GM21529 (cell line): ENCODE results near the gene RTL9.
A peak's percentile ranks its signal among the peaks of the same experiment; 100 is the strongest.

Source experiments
- ATAC-seq: cut with Tn5 transposase; IDR thresholded peaks from one replicate; pipeline ENCODE4 v1.9.1; 2021; ENCODE audit not compliant: unreplicated experiment

RTL9 gene

DNA sequence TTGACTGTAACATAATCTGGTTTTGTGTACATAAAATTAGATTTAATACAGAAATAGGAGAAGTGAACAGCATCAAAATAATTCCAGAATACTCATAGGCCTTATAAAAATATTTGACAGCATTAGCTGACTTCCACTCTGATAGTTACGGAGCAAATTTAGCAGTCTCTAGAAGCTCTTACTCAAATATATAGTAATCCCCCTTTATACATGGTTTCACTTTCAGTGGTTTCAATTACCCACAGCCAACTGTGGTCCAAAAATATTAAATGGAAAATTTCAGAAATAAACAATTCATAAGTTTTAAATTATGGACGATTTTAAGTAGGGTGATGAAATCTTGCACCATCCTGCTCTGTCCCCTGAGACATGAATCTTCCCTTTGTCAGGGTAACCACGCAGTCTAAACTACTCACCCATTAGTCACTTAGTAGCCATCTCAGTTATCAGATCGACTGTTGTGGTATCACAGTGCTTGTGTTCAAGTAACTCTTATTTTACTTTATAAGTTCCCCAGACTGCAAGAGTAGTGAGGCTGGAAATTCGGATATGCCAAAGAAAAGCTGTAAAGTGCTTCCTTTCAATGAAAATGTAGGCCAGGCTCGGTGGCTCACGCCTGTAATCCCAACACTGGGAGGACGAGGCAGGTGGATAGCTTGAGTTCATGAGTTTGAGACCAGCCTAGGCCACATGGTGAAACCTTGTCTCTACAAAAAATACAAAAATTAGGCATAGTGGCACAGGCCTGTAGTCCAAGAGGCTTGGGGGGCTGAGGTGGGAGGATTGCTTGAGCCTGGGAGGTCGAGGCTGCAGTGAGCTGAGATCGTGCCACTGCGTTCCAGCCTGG lies 17.2 kb upstream of the RTL9 start:
- ATAC-seq = peak; percentile 93

GRCh38 chrX:110346681-110347080 lies 12.0 kb upstream of the RTL9 start:
- ATAC-seq = no peak

DNA sequence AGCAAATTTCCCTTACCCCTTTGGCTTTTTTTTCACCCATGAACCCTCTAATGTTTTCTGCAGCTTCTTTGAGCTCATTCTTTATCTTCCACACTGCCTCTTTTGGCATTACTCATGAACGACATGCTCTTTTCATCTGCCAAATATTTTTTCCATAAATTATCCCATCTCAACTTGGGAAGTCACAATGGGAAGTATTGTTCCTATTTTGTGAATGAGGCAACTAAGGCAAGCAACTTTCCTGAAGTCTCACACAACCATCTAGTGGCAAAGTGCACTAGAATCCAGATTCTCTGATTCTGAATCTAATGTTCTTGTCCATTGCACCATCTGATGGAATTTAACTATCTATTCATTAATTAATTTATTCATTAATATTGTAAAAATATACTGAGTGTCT lies 625 bp downstream of the RTL9 start:
- ATAC-seq = no peak

DNA sequence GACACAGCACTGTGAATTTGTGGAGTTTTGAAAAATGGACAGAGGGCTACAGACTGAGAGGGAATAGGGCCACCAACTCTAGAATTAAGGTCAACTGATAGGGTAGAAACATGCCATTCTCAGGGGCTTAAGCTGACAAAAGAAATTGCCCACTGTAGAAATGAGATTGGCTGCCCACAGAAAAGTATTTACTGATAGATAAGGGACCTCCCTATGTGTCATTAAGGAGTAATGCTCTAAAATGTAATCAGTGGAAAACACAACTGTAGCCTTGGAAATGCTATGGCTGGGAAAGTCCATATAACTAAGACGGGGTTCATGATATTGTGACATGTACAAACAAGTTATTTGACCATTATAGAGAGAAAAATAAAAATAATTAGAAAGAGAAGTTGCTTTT lies 4.6 kb downstream of the RTL9 start:
- no peak for ATAC-seq

- no peak for ATAC-seq
Measured at GRCh38 chrX:110373310-110373709, 14.7 kb downstream of the RTL9 start.

GRCh38 chrX:110374559-110374958 lies 15.9 kb downstream of the RTL9 start:
- ATAC-seq = no peak

GRCh38 chrX:110381216-110381615 lies 22.6 kb downstream of the RTL9 start:
- ATAC-seq = no peak

DNA sequence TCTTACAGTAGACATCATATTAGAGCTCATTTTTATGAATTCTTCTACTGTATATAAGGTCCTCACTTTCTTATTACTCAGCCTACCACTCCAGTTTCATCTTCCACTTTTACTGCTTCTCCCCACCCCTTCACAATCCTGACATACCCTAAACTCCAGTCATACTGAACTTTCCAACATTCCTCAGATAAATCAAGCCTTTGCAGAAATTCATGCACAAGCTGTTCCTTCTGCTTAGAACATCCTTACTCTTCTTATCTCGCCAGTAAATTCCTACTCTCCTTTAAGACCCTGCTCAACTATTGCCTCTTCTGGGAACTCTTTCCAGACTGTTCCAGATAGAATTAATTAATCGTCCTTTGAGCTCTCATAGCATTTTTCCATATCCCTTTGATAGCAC lies 24.8 kb downstream of the RTL9 start:
- no peak for ATAC-seq

DNA sequence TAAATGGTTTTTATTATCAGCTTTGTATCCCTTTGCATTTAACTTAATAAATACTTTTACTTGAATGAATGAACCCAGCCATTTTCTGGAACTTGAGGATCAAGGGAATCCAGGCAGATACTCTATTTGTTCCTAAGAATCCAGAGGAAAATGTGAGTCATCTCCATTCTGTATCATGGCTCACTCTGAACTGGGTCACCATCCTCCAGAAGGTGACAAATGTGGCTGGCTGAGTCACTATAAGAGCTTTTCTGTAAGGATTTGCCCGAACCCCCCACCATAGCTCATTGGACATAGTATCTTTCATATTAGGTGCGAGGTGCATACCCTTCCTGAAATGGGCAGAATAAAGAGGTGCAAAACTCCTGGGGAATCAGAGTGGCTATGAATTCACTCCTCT lies 25.8 kb downstream of the RTL9 start:
- no peak for ATAC-seq

GRCh38 chrX:110389570-110389969 lies 30.9 kb downstream of the RTL9 start:
- no peak for ATAC-seq

DNA sequence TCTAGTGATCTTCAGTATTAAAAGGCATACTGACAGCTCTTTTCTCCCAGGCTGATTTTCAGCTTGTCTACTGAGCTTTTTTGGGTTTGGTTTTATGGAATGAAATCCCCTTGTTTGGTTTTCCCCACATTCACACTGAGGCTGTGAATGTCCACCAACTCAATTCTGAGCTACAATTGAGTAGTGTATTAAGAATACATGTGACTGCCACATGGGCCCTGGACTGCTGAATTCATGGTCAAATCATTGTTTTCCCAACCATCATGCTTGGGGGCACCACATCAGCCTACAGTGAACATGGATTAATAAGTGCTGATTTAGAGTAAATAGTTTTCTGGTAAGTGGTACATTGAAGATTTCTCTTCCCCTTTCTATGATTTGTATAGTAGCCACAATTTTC lies 32.4 kb downstream of the RTL9 start:
- no peak for ATAC-seq

DNA sequence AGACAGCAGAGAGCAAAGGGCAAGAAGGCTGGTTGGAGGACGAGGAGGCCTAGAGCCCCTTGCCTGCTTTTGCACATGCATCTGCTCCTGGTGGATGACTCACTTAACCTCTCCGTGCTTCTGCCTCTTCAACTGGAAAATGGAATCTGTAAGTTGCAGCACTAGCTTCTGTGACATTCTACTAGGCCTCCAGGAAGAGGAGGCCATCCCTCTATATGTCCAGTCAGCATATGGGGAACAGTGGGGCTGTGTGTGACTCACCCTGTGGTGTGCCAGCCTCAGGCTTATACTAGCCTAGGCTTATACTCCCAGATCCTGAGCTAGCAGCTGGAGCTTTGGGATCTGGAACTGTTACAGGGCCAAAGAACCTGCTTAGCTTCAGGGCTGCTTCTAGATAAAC lies 36.0 kb downstream of the RTL9 start:
- ATAC-seq = no peak

- ATAC-seq = no peak
Measured at GRCh38 chrX:110395877-110396276, 37.2 kb downstream of the RTL9 start.

DNA sequence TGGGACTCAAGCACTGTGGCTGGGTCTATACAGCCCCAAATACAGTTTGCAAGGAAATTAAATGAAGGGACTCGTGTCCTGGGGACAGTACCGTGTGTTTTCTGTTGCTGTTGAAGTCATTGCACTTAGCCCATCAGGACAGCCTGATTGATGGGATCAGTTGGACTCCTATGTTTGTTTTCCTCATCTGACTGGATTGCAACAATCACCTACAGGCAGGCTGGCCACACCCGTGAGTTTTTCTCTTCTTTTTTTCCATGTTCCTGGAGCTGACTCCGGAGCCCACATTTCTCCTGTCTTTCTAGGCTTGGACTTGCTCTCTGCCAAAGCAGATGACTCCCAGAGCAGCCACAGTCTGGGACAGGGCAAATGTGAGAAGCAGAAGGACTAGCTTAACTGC lies 38.1 kb downstream of the RTL9 start:
- ATAC-seq = no peak

DNA sequence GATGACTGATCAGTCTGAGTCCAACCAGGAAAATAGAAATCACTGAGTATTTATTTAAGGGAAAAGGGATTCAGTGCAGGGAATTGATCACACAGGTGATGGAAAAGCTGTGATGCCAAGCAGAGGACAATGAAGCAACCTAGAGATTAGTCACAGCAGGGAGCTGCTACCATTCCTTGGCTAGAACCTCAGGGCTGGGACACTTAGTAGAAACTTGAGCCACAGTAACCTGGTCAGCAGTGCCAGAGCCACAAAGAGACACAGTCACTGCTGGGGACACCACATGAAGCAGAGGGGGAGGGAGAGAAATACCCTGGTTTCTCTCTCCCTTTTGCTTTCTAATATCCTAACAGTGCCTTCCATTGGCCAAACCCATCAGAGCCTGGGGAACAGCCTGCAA lies 38.7 kb downstream of the RTL9 start:
- ATAC-seq = no peak

DNA sequence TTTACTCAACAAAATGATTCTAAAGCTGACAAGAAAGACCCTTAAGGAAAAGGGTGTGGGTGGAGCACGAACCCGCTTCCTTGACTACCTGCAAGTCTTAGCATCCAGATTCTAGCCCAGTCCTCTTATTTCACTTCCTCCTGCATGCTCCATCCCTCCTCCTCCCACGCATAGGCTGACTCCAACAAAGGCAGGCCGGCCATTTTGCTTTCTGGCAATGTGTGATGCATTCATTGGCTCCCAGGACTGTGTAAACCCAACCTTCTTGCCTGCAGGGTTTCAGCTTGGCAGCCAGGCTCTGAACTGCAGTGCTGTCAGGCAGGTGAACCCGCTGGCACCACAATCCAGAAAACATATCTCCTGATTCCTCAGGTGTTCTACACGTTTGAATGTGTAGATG lies 39.3 kb downstream of the RTL9 start:
- ATAC-seq = no peak

DNA sequence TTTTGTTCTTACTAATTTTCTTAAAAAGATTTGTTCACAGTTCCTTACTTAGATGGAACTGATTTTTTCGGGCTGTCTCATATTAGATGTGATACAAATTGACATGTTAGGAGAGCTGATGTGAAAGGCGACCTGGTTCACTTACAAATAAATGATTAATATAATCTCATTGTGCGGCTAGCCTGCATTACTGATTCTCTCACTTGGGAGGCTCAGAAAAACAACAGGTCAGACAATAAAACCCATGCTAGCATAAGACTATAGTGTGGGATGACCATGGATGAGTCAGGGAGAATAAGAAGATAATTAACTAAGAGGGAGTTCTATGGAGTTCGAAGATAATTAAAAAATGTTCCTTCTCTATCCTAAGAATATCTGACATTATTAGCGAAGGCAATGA lies 40.8 kb downstream of the RTL9 start:
- ATAC-seq = no peak

DNA sequence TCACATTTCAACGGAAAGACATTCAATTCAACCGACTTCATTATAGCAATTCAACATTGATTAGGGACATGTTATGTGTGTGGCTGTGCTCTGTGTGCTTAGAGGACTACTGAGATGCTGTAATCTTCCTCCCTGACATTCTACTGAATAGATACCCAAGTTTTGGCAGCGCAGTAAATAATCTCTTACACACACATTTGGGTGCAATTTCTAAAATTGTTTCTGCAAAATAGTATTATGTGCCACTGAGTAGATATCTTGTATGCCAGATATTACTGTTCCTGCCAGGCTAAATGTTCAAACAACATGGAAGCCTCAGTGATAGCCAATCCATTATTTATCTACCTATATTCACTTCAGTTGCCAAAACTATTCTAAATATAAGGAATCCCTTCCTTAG lies 41.3 kb downstream of the RTL9 start:
- ATAC-seq = no peak

- ATAC-seq = no peak
Measured at GRCh38 chrX:110401135-110401534, 42.5 kb downstream of the RTL9 start.

DNA sequence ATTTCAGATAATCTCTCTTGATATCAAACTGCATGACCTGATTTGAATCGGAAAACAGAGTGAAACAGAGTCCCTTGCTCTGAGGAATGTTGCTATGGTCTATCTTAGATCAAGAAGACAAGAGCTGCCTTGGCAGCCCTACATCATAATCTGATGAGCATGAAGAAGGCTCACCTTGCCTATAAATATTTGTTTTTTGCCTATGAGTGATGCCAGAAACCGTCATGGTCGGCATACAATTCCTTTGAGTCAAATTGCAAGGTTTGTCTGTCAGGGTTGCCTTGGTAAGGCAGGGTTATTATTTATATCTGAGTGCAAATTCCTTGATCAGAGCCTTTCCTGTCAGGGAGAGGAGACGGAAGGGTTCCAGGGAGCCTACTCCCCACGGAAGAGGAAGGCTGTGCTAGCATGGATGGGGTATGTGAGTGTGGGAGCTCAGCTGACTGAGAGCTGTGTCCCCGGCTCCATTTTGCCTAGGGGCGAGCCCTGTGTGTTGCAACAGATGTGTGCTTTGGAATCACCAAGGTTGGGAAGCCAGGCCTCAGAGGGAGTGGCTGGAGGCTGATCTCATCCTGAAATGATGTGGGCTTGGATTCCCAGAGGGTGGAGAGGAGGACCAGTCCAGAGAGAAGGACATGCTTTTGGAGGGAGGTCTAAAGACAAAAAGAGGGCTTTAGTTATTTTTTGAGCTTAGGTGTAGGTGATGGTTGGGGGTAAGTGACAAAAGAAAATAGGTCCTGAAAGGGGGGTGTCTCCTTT lies 43.6 kb downstream of the RTL9 start:
- no peak for ATAC-seq

DNA sequence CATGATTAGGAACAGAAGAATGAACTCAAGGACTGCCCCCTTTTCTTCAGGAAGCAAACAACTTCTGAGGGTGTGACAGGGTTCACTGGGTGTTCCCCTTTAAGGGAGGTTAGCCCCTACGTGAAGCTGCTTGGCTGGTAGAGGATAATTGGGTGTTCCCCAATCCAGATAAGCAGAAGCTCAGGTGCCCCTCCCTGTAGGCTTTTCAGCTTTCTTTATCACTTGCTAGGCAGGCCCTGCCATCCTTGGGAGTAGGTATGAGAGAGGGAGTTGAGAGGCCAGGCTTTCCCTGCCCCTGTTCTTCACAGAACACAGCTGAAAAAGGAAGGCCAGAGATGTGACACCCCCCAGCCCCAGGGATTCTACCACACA lies 44.2 kb downstream of the RTL9 start:
- no peak for ATAC-seq

- no peak for ATAC-seq
Measured at GRCh38 chrX:110403441-110404238, 45.0 kb downstream of the RTL9 start.
